CD8-positive, alpha-beta memory T cell (primary cell): ENCODE results near the gene BFSP2. TPM values are rescaled to one million over a fixed set of nuclear protein-coding genes. Genes with fewer than 3 reads are reported as not detected.
"Not testable (repeated sequence)": the region's sequence is repeated elsewhere in the genome, so short reads cannot be mapped to it uniquely, and the experiment has no call there.

Experiments
- CTCF ChIA-PET: fragments of 350-600 bp; sonication (Branson Sonifier 250); formaldehyde crosslinking; loops from one replicate; lab custom pipeline; 2021; ENCODE audit warnings: antibody characterized with exemption; lab: Charles Lee
- POLR2A ChIA-PET: fragments of 350-600 bp; sonication (Branson Sonifier 250); formaldehyde crosslinking; loops from one replicate; lab custom pipeline; 2021; ENCODE audit warnings: antibody characterized with exemption; lab: Charles Lee
- DNase-seq, 5 donors: peaks; one replicate each; pipeline versions ENCODE4 v3.0.0 to v3.0.0-alpha.2; 2020 to 2022; ENCODE audit warnings: mixed read lengths in 1 of 5
- H3K27ac ChIP-seq: one replicate; pipeline ENCODE4 v1.7.0; 2013; ENCODE audit warnings: low read depth, mild to moderate bottlenecking, low read length, moderate library complexity
- H3K27me3 ChIP-seq: 2 replicates; pipeline ENCODE4 v1.7.0; 2013; ENCODE audit warnings: low read length, mild to moderate bottlenecking; ENCODE audit not compliant: insufficient read depth, poor library complexity, severe bottlenecking
- H3K36me3 ChIP-seq: 2 replicates; pipeline ENCODE4 v1.7.0; 2013; ENCODE audit warnings: mild to moderate bottlenecking, low read length, moderate library complexity; ENCODE audit not compliant: insufficient read depth
- H3K4me1 ChIP-seq: 2 replicates; pipeline ENCODE4 v1.7.0; 2013; ENCODE audit warnings: mild to moderate bottlenecking, low read length, moderate library complexity; ENCODE audit not compliant: insufficient read depth
- H3K4me3 ChIP-seq: 2 replicates; pipeline ENCODE4 v1.7.0; 2013; ENCODE audit warnings: mild to moderate bottlenecking, low read length
- H3K9me3 ChIP-seq: 2 replicates; pipeline ENCODE4 v1.7.0; 2013; ENCODE audit warnings: mild to moderate bottlenecking, low read length
- H3K27ac Mint-ChIP-seq, 8 donors: one replicate each; pipeline ENCODE4 v1.8.0; 2020 to 2021; ENCODE audit warnings: mixed read lengths in 8 of 8, mild to moderate bottlenecking in 6 of 8, inconsistent platforms in 3 of 8, moderate library complexity in 3 of 8
- H3K27me3 Mint-ChIP-seq, 2 donors: one replicate each; pipeline ENCODE4 v1.8.0; 2020 to 2021; ENCODE audit warnings: mixed read lengths in 2 of 2, mild to moderate bottlenecking in 1 of 2, moderate library complexity in 1 of 2
- H3K36me3 Mint-ChIP-seq, 3 donors: one replicate each; pipeline ENCODE4 v1.8.0; 2020 to 2021; ENCODE audit warnings: mixed read lengths in 3 of 3, inconsistent platforms in 1 of 3, mild to moderate bottlenecking in 1 of 3
- H3K4me1 Mint-ChIP-seq, 3 donors: one replicate each; pipeline ENCODE4 v1.8.0; 2020 to 2021; ENCODE audit warnings: mixed read lengths in 3 of 3, inconsistent platforms in 1 of 3, mild to moderate bottlenecking in 1 of 3
- H3K4me3 Mint-ChIP-seq, 7 donors: one replicate each; pipeline ENCODE4 v1.8.0; 2020 to 2021; ENCODE audit warnings: mixed read lengths in 7 of 7, mild to moderate bottlenecking in 6 of 7, moderate library complexity in 4 of 7, inconsistent platforms in 2 of 7
- H3K9me3 Mint-ChIP-seq, 5 donors: one replicate each; pipeline ENCODE4 v1.8.0; 2020 to 2022; ENCODE audit warnings: mixed read lengths in 5 of 5, mild to moderate bottlenecking in 3 of 5, moderate library complexity in 2 of 5, inconsistent platforms in 1 of 5
- polyA plus RNA-seq: library from polyadenylated mRNA; unstranded; fragments of 300-500 nt; fragmentation: Illumina TruSeq; gene quantifications from one replicate; pipeline ENCODE4 v1.2.3, GENCODE V29; 2021
- total RNA-seq, 2 experiments: library from RNA; stranded (reverse); gene quantifications; one replicate each; pipeline ENCODE4 v1.2.3, GENCODE V29; 2021

BFSP2 gene
- total and polyA plus RNA-seq, 3 experiments from 2014 or later: 0.82 TPM; not detected in 2

- Histone ChIP-seq H3K4me3 (peak overlapping the region; percentile 25), H3K36me3 (no peaks in the 10 kb centered on the region), H3K9me3 (no peaks in the 10 kb centered on the region), H3K4me1 (peaks cover 41% of the 10 kb centered on the region), H3K27ac (no peak overlapping the region), H3K27me3 (no peaks in the 10 kb centered on the region)
- H3K27ac Mint-ChIP-seq: peak overlapping the region; percentile 84 to 98 (median 94)
- H3K36me3 Mint-ChIP-seq: no peaks in the 10 kb centered on the region
- H3K27me3 Mint-ChIP-seq: no peaks in the 10 kb centered on the region
- peaks cover 39 to 63% (median 53%) of the 10 kb centered on the region in 3 donors for H3K4me1 Mint-ChIP-seq
- H3K9me3 Mint-ChIP-seq: no peaks in the 10 kb centered on the region
- peak in 4 of 5 donors; percentile 8 to 81 (median 62) for DNase-seq
- ChIA-PET CTCF (interaction anchor here (0.6 to 5.6 kb wide), 6 partner anchors 13 to 204 kb away, joined by 3 to 31 read pairs (median 8); no protein-coding TSS in a partner anchor), POLR2A (interaction anchor here (1.0 to 4.2 kb wide), 6 partner anchors 15 to 88 kb away, joined by 3 to 50 read pairs (median 4); partner anchors contain the start of gene CDV3)
- H3K4me3 Mint-ChIP-seq: peak overlapping the region; percentile 65 to 79 (median 74)
Observed at GRCh38 chr3:133490468-133491351, 90.9 kb downstream of the BFSP2 start.

- Histone ChIP-seq H3K4me3 (peak overlapping the region; percentile 25), H3K4me1 (peaks cover 41% of the 10 kb centered on the region), H3K9me3 (no peaks in the 10 kb centered on the region), H3K36me3 (no peaks in the 10 kb centered on the region), H3K27me3 (no peaks in the 10 kb centered on the region), H3K27ac (no peak overlapping the region)
- Mint-ChIP-seq H3K9me3 (no peaks in the 10 kb centered on the region), H3K4me3 (peak overlapping the region; percentile 65 to 79 (median 74)), H3K27ac (peak overlapping the region; percentile 61 to 98 (median 94)), H3K36me3 (no peaks in the 10 kb centered on the region), H3K27me3 (no peaks in the 10 kb centered on the region), H3K4me1 (peaks cover 39 to 63% (median 53%) of the 10 kb centered on the region in 3 donors)
- CTCF ChIA-PET: interaction anchor here (0.8 to 5.6 kb wide), 5 partner anchors 10 to 87 kb away, joined by 3 to 31 read pairs (median 6); no protein-coding TSS in a partner anchor
- POLR2A ChIA-PET: interaction anchor here (1.2 to 4.2 kb wide), 4 partner anchors 14 to 87 kb away, joined by 3 to 50 read pairs (median 8); partner anchors contain the start of gene CDV3
- DNase-seq: no peak
Observed at GRCh38 chr3:133491481-133492059, 91.7 kb downstream of the BFSP2 start.

GRCh38 chr3:133492159-133492741, 92.4 kb downstream of the BFSP2 start:
- Histone ChIP-seq H3K27ac (no peak overlapping the region), H3K27me3 (no peaks in the 10 kb centered on the region), H3K9me3 (no peaks in the 10 kb centered on the region), H3K4me3 (no peak overlapping the region), H3K4me1 (peaks cover 41% of the 10 kb centered on the region), H3K36me3 (no peaks in the 10 kb centered on the region)
- Mint-ChIP-seq H3K9me3 (no peaks in the 10 kb centered on the region), H3K4me3 (peak overlapping the region in 6 of 7 donors; percentile 3 to 51 (median 46)), H3K27me3 (no peaks in the 10 kb centered on the region), H3K4me1 (peaks cover 39 to 63% (median 53%) of the 10 kb centered on the region in 3 donors), H3K36me3 (no peaks in the 10 kb centered on the region), H3K27ac (peak overlapping the region; percentile 35 to 98 (median 80))
- CTCF ChIA-PET: interaction anchor here (0.8 to 3.2 kb wide), 4 partner anchors 9 to 86 kb away, joined by 3 to 10 read pairs (median 5); no protein-coding TSS in a partner anchor
- POLR2A ChIA-PET: interaction anchor here (1.6 to 4.2 kb wide), 3 partner anchors 80 to 87 kb away, joined by 4 to 50 read pairs (median 13); partner anchors contain the start of gene CDV3
- peak in 1 of 5 donors; percentile 51 for DNase-seq

DNA sequence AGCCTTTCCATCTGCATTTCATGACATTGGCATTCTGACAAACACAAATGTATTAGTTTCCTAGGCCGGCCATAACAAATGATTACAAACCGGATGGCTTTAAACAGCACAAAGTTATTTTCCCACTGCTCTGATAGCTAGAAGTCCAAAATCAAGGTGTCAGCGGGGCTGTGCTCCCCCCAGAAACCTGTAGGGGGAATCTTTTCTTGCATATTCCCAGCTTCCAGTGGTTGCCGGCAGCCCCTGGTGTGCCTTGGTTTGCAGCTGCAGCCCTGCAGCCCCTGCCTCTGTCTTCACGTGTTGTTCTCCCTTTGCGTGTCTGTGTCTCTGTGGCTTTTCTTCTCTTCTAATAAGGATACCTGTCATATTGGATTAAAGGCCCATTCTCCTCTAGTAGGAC, 94.6 kb downstream of the BFSP2 start:
- H3K4me3 ChIP-seq: no peak overlapping the region
- H3K36me3 ChIP-seq: no peaks in the 10 kb centered on the region
- no peaks in the 10 kb centered on the region for H3K27me3 ChIP-seq
- Mint-ChIP-seq H3K4me1 (peaks cover 33 to 54% (median 45%) of the 10 kb centered on the region in 3 donors), H3K27ac (peak overlapping the region in 1 of 8 donors; percentile 1), H3K27me3 (no peaks in the 10 kb centered on the region), H3K36me3 (peaks cover 0 to 4% (median 0%) of the 10 kb centered on the region in 3 donors), H3K9me3 (no peaks in the 10 kb centered on the region), H3K4me3 (no peak overlapping the region)
- ChIA-PET CTCF (no interaction called here), POLR2A (no interaction called here)
- peaks cover 43% of the 10 kb centered on the region for H3K4me1 ChIP-seq
- no peaks in the 10 kb centered on the region for H3K9me3 ChIP-seq
- H3K27ac ChIP-seq: no peak overlapping the region
- no peak for DNase-seq

DNA sequence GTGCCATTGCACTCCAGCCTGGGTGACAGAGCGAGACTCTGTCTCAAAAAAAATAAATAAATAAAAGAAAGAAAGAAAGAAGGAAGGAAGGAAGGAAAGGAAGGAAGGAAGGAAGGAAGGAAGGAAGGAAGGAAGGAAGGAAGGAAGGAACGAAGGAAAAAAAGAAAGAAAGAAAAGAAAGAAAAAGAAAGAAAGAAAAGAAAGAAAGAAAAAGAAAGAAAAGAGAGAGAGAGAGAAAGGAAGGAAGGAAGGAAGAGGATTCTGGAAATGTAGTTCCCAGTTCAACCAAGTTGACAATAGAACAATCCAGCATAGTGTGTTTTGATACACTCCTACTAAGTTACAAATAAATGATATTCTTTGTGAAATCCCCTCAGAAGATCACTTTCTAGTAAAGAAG, 102.7 kb downstream of the BFSP2 start:
- H3K27me3 ChIP-seq, H3K4me3 ChIP-seq, H3K9me3 ChIP-seq, CTCF ChIA-PET, H3K27ac ChIP-seq, H3K36me3 ChIP-seq, H3K27ac Mint-ChIP-seq, DNase-seq, POLR2A ChIA-PET, H3K9me3 Mint-ChIP-seq, H3K27me3 Mint-ChIP-seq, H3K4me3 Mint-ChIP-seq, H3K36me3 Mint-ChIP-seq: not testable (repeated sequence)
- peaks cover 17 to 29% (median 22%) of the 10 kb centered on the region in 3 donors for H3K4me1 Mint-ChIP-seq
- peaks cover 28% of the 10 kb centered on the region for H3K4me1 ChIP-seq

DNA sequence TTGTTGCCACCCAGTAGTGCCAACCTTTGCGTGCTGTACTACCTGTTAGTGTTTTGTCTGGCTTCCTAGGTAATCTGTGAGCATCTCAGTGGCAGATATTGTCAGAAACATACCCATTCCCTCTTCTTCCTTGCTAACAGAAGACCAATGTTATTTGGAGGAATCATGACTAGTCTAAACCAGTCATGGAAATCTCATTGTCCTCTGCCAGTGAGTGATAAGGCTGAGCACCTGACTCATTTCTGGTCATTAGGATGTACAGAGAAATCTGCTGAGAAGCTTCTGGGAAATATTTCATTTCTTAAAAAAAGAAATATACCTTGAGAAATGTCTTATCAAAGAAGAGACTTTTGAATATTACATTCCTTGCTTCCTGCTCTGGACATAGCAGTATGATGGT, 103.6 kb downstream of the BFSP2 start:
- Histone ChIP-seq H3K36me3 (no peaks in the 10 kb centered on the region), H3K4me3 (no peak overlapping the region), H3K4me1 (peaks cover 28% of the 10 kb centered on the region), H3K9me3 (no peaks in the 10 kb centered on the region), H3K27ac (no peak overlapping the region), H3K27me3 (no peaks in the 10 kb centered on the region)
- ChIA-PET POLR2A (no interaction called here), CTCF (interaction anchor here (2.0 kb wide), 1 partner anchor 12 kb away, joined by 10 read pairs; no protein-coding TSS in a partner anchor)
- H3K27ac Mint-ChIP-seq: peak overlapping the region in 1 of 8 donors; percentile 2
- H3K4me3 Mint-ChIP-seq: peak overlapping the region in 1 of 7 donors; percentile 20
- H3K4me1 Mint-ChIP-seq: peaks cover 17 to 29% (median 22%) of the 10 kb centered on the region in 3 donors
- DNase-seq: no peak
- peaks cover 0 to 4% (median 0%) of the 10 kb centered on the region in 3 donors for H3K36me3 Mint-ChIP-seq
- H3K27me3 Mint-ChIP-seq: peaks cover 0 to 1% of the 10 kb centered on the region in 2 donors
- no peaks in the 10 kb centered on the region for H3K9me3 Mint-ChIP-seq

- H3K4me3 ChIP-seq: no peak overlapping the region
- H3K9me3 Mint-ChIP-seq: no peaks in the 10 kb centered on the region
- H3K4me1 ChIP-seq: peaks cover 19% of the 10 kb centered on the region
- no peak overlapping the region for H3K27ac ChIP-seq
- POLR2A ChIA-PET: interaction anchor here (2.0 kb wide), 1 partner anchor 68 kb away, joined by 11 read pairs; the partner anchor contains the start of gene CDV3
- peak overlapping the region in 1 of 7 donors; percentile 56 for H3K4me3 Mint-ChIP-seq
- DNase-seq: no peak
- CTCF ChIA-PET: interaction anchor here (2.0 kb wide), 1 partner anchor 14 kb away, joined by 10 read pairs; no protein-coding TSS in a partner anchor
- H3K27me3 Mint-ChIP-seq: peaks cover 0 to 1% of the 10 kb centered on the region in 2 donors
- H3K4me1 Mint-ChIP-seq: peaks cover 13 to 22% (median 15%) of the 10 kb centered on the region in 3 donors
- no peaks in the 10 kb centered on the region for H3K36me3 ChIP-seq
- no peak overlapping the region for H3K27ac Mint-ChIP-seq
- H3K27me3 ChIP-seq: no peaks in the 10 kb centered on the region
- H3K36me3 Mint-ChIP-seq: no peaks in the 10 kb centered on the region
- H3K9me3 ChIP-seq: no peaks in the 10 kb centered on the region
Observed at GRCh38 chr3:133504736-133505135, 104.9 kb downstream of the BFSP2 start.
